HL-60 (cell line): ENCODE results near the gene RNF166.

Source experiments
- GABPA ChIP-seq: IDR thresholded peaks from 2 replicates; pipeline ENCODE4 v1.6.1; 2012; ENCODE audit warnings: low read depth
- POLR2AphosphoS5 ChIP-seq: IDR thresholded peaks from 2 replicates; pipeline ENCODE4 v1.6.1; 2012; ENCODE audit warnings: low read depth
- TF ChIP-seq, protein P1 (sequence below): IDR thresholded peaks from one replicate; pipeline ENCODE4 v1.5.1; 2011; ENCODE audit warnings: low read length, control low read depth, inconsistent platforms; ENCODE audit not compliant: insufficient read depth
- TF ChIP-seq, protein P2 (sequence below): IDR thresholded peaks from 2 replicates; pipeline ENCODE4 v1.6.1; 2012; ENCODE audit warnings: low read depth; ENCODE audit not compliant: insufficient replicate concordance

DNA sequence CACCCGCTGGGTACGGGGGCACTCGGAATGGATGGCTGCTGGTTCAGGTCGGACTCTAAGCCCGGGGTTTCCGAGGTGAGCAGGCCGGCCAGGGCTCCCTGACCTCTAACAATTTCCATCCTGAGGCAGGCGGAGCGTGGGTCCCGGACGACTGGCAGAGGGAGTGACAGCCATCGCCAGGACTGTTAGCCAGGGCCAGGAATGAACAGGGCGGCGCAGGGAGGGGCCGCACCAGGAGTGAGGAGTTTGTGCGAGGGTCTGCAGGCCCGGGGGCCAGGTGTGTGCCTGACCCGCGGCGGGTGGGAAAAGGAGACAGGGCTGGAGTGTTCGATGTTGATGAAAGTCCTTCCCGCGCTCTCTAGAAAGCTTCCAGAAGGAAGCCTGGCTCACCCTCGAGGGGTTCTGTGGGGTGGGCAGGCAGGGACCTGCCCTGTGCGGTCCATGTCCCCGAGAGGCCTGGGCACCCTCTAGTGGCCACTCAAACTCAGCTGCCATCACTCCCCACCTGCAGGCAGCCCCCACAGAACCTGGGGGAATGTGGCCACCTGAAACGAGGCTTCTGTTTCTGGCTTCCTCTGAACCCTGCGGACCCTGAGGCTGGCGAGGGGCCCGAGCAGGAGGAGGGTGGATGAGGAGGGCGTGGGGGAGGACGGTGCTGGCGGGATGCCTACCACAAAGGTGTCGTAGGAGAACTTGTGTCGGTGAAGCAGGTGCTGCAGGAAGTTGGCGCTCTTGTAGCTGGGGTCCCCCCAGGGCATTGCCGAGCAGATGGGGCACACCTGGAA is 8.2 kb downstream of the RNF166 start:
- TF ChIP-seq, protein P1, sequence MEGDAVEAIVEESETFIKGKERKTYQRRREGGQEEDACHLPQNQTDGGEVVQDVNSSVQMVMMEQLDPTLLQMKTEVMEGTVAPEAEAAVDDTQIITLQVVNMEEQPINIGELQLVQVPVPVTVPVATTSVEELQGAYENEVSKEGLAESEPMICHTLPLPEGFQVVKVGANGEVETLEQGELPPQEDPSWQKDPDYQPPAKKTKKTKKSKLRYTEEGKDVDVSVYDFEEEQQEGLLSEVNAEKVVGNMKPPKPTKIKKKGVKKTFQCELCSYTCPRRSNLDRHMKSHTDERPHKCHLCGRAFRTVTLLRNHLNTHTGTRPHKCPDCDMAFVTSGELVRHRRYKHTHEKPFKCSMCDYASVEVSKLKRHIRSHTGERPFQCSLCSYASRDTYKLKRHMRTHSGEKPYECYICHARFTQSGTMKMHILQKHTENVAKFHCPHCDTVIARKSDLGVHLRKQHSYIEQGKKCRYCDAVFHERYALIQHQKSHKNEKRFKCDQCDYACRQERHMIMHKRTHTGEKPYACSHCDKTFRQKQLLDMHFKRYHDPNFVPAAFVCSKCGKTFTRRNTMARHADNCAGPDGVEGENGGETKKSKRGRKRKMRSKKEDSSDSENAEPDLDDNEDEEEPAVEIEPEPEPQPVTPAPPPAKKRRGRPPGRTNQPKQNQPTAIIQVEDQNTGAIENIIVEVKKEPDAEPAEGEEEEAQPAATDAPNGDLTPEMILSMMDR, result no peak
- no peak for TF ChIP-seq POLR2AphosphoS5
- TF ChIP-seq, protein P2, sequence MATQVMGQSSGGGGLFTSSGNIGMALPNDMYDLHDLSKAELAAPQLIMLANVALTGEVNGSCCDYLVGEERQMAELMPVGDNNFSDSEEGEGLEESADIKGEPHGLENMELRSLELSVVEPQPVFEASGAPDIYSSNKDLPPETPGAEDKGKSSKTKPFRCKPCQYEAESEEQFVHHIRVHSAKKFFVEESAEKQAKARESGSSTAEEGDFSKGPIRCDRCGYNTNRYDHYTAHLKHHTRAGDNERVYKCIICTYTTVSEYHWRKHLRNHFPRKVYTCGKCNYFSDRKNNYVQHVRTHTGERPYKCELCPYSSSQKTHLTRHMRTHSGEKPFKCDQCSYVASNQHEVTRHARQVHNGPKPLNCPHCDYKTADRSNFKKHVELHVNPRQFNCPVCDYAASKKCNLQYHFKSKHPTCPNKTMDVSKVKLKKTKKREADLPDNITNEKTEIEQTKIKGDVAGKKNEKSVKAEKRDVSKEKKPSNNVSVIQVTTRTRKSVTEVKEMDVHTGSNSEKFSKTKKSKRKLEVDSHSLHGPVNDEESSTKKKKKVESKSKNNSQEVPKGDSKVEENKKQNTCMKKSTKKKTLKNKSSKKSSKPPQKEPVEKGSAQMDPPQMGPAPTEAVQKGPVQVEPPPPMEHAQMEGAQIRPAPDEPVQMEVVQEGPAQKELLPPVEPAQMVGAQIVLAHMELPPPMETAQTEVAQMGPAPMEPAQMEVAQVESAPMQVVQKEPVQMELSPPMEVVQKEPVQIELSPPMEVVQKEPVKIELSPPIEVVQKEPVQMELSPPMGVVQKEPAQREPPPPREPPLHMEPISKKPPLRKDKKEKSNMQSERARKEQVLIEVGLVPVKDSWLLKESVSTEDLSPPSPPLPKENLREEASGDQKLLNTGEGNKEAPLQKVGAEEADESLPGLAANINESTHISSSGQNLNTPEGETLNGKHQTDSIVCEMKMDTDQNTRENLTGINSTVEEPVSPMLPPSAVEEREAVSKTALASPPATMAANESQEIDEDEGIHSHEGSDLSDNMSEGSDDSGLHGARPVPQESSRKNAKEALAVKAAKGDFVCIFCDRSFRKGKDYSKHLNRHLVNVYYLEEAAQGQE, result no peak
- no peak for TF ChIP-seq GABPA
